Inferior parietal cortex (tissue), 1 donor: Measurements from ENCODE around the gene NAMPT.

Experiments
- DNase-seq: peaks from one replicate; pipeline ENCODE4 v3.0.0-alpha.2; 2016; ENCODE audit errors: extremely low spot score

Gene NAMPT

GRCh38 chr7:106273009-106273668 is 11.6 kb downstream of the NAMPT start:
- no peak for DNase-seq

- no peak for DNase-seq
Measured at GRCh38 chr7:106270122-106270977, 14.4 kb downstream of the NAMPT start.

- no peak for DNase-seq
Measured at GRCh38 chr7:106269254-106269961, 15.4 kb downstream of the NAMPT start.

- no peak for DNase-seq
Measured at GRCh38 chr7:106265133-106265532, 19.6 kb downstream of the NAMPT start.

- DNase-seq, result no peak
Measured at GRCh38 chr7:106262221-106262881, 22.4 kb downstream of the NAMPT start.

- no peak for DNase-seq
Measured at GRCh38 chr7:106260136-106260561, 24.6 kb downstream of the NAMPT start.

- DNase-seq, result no peak
Measured at GRCh38 chr7:106258789-106259188, 26.0 kb downstream of the NAMPT start.

- DNase-seq, result no peak
Measured at GRCh38 chr7:106257752-106258151, 27.0 kb downstream of the NAMPT start.

- DNase-seq, result no peak
Measured at GRCh38 chr7:106256144-106256543, 28.6 kb downstream of the NAMPT start.

- DNase-seq, result no peak
Measured at GRCh38 chr7:106255246-106255645, 29.5 kb downstream of the NAMPT start.

GRCh38 chr7:106254525-106255116 is 30.2 kb downstream of the NAMPT start:
- DNase-seq, result no peak

- no peak for DNase-seq
Measured at GRCh38 chr7:106252568-106252967, 32.2 kb downstream of the NAMPT start.

GRCh38 chr7:106249488-106249887 is 35.3 kb downstream of the NAMPT start:
- no peak for DNase-seq

- DNase-seq, result no peak
Measured at GRCh38 chr7:106248600-106248999, 36.2 kb downstream of the NAMPT start.

- DNase-seq, result no peak
Measured at GRCh38 chr7:106247841-106248240, 36.9 kb downstream of the NAMPT start.

- no peak for DNase-seq
Measured at GRCh38 chr7:106246902-106247711, 37.7 kb downstream of the NAMPT start.

GRCh38 chr7:106243893-106244292 is 40.9 kb downstream of the NAMPT start:
- no peak for DNase-seq

- DNase-seq, result no peak
Measured at GRCh38 chr7:106239406-106239805, 45.4 kb downstream of the NAMPT start.

- no peak for DNase-seq
Measured at GRCh38 chr7:106238830-106239229, 46.0 kb downstream of the NAMPT start.

GRCh38 chr7:106236065-106236464 is 48.7 kb downstream of the NAMPT start:
- no peak for DNase-seq

- DNase-seq, result no peak
Measured at GRCh38 chr7:106234425-106234824, 50.4 kb downstream of the NAMPT start.
